Cardiac septum (tissue), 1 donor: ENCODE measurements around the gene FABP2. TPM values are rescaled to one million over a fixed set of nuclear protein-coding genes. Genes with fewer than 3 reads are reported as not detected.
A peak's percentile ranks its signal among the peaks of the same experiment; 100 is the strongest.
"Not testable (repeated sequence)": the region's sequence is repeated elsewhere in the genome, so short reads cannot be mapped to it uniquely, and the experiment has no call there.

Experiments used
- DNase-seq: peaks from one replicate; pipeline ENCODE4 v3.0.0-alpha.2; 2020; ENCODE audit warnings: low spot score
- intact Hi-C: fragments of 100-400 bp; cut with DNase I; formaldehyde crosslinking; loops from one replicate; pipeline ENCODE4 v1.14.0; 2022
- long read RNA-seq: library from polyadenylated mRNA; unstranded; transcript quantifications from one replicate; pipeline ENCODE4 v2.0.0, GENCODE V29; 2021
- total RNA-seq: library from RNA; stranded (reverse); fragmentation: NEBNext Ultra II Directional; extraction: Animal tissue kit (Norgen Biotek cat#: 25700); gene quantifications from one replicate; pipeline ENCODE4 v1.2.1, GENCODE V29; 2021
- donor health status: DM: no; HTN: no; CAD: no.

The FABP2 gene
- 0.57 TPM for total RNA-seq
- long read RNA-seq, partial matches to known transcripts = 0 of 1 reads
- long read RNA-seq, other reads (novel, unspliced or antisense) = 1 of 1 reads

DNA sequence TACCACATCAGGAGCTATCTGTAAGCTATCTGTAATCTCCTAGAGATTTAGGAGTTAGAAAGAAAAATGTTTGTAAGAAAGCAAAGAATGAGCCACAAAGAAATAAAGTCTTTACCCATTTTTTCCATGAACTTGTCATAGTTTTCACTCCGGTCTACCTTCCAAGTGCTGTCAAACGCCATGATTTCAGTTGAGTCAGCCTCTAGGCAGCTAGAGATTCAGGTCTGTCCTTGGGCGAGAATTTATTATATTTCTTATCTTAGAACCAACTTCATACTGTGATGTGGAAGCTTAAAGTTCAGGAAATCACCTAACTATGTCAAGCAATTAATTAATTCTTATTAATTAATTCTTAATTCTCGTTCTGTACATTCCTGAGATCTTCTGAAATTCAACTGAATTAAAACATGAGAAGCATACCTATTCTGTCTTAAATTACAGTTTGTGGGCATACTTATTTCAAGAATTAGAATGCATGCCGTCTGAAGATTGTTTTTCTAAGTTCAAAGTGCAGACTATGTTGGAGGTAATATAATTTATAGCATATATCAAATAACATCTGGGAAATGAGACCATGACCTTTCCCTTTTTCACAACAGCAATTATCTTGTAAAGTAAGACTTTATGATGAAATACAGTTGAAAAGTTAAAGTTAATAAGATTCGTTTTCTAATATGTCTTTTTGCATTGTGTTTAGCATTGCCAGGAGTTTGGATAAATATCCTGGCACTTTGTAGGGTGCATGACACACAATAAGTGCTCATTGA lies at the start of gene FABP2:
FABP2 (minus strand) TSS at position 218 of the 767 bp plus-strand sequence; CDS start at position 182, 36 bp downstream.
- DNase-seq = no peak
- intact Hi-C loops = no loop called here

DNA sequence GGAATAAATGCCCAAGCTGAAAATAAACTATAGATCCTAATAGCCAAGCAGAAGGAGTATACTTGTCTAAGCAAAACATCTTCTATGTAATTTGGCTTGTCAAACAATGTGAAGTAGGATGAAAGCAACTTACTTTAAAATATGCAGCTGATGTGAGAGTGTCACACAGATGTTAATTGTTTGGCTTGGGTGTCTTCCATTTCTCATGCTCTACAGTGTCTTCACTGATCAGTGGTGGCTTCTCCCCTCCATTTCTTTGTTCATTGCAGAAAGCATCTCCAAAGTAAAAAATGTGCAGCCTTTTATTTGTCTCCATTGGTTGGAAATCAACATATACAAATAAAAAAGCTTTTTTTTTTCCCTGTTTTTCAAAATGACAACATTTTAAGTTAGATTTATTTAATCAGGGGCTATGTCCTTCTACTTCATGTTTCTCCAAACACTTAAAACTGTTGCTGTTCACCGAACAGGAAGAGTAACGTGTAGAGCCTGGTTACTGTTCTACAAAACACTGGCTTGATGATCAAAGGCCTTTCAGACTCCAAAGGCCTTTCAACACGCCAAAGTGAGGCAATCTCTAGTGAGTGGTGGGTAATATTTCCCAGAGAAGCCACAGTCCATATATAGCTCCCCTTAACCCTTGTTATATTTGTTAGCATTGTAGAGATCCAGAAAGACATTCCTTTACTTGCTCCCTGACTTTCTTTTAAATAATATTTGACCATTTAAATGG lies 49.2 kb upstream of the FABP2 start:
- intact Hi-C loops, DNase-seq: not testable (repeated sequence)

DNA sequence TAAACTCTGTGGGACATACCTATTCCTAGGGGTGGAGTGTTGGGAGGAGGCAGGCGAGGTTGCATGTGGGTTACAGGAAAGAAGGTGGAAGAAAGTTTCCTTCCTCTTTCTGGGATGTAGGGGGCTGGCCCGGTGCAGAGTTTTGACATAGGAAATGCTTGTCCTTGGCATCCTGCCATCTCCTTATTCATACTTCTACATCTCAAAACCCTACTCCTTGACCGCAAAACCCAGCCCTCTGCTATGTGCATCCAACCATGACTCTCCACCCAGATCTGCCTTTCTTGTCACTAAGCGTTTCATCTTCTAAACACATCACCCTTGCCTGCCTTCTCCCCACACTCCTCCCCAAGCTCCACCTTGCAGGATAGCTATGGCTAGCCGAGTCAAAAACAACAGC lies 48.5 kb upstream of the FABP2 start:
- intact Hi-C loops = not testable (repeated sequence)
- DNase-seq = peak; percentile 81

DNA sequence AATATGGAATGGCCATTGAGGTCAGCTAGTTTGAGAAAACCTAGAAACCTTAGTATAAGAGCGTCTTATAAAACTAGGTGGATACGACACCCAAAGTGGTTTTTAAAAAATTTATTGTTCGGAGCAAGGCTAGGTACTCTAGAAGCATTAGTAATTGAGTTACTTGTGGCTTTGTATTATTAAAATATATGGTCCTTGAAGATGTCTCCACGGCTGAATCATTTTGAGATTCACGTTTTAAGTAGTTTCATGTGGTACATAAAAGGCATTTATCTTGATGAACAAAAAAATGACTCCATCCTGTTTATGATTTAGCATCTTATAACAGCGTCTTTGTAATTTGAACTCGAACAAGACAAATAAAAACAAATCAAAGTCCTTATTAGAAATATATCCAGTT lies 44.9 kb upstream of the FABP2 start:
- intact Hi-C loops, DNase-seq: not testable (repeated sequence)

DNA sequence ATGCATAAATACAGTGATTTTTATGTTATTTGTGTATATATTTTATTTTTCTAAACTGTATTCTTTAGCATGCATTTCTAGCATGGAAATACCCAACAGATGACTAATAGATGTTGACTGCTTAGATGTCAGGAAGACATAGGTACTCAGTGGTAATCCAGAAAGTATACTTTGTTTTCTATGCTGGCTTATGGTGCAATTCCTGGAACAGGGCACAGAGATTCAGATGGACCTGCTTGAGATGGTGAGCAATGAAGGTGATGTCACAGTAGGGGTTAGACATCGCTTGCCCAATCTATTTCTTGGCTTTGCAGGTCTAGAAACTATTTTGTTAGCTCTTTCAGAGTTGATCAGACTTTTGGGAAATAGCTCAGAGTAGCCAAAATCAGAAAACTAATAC lies 42.3 kb upstream of the FABP2 start:
- intact Hi-C loops, DNase-seq: not testable (repeated sequence)

DNA sequence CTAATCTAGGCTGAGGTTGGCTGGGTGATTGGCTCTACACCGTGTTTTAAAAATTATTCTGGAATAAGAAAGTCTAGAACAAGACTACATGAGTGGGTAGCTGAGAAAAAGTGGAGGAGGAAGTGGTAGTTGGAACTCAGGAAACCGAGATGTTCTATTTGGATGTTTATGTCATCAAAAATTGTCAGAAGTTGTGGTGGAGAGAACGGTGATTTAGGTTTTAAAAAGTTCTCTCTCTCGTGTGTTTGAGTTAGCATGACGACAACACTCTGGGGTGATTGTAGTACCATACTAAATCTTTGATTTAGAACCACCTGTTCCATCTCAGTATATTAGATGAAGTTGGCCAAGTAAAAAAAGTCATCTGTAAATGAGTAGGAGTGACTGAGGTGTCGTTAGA lies 41.4 kb upstream of the FABP2 start:
- DNase-seq, intact Hi-C loops: not testable (repeated sequence)

DNA sequence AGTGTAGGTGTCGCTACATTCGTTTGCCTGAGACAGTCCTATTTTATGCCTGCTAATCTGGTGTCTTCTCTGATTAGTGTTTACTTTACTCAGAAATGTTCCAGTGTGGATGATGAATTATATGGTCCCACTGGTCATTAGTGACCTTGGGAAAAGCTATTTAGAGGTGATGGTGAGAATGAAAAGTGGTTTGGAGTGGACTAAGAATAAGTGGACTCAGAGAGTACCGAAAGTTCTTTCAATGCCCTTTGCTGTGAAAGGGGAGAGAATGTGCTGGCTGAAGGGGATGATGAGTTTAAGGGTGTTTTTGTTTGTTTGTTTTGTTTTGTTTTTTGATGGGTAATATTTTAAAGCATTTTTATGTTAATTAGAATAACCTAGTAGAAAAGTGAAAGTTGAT lies 40.5 kb upstream of the FABP2 start:
- DNase-seq, intact Hi-C loops: not testable (repeated sequence)

DNA sequence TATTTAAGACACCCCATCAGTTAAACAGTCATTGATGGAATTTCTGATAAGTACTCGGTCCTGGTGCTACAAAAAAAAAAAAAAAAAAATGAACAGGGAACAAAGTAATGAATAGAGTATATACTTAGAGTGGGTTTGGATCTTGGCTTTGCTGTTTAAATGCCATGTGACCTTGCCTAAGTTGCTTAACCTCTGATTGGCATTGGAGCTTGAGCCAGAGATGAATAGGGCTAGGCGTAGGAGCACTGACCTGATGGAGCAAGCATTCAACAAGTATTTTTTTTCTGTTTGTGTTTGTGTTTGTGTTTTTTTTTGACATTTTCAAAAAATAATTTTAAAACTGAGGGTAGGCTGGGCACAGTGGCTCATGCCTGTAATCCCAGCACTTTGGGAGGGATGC lies 37.9 kb upstream of the FABP2 start:
- intact Hi-C loops, DNase-seq: not testable (repeated sequence)

DNA sequence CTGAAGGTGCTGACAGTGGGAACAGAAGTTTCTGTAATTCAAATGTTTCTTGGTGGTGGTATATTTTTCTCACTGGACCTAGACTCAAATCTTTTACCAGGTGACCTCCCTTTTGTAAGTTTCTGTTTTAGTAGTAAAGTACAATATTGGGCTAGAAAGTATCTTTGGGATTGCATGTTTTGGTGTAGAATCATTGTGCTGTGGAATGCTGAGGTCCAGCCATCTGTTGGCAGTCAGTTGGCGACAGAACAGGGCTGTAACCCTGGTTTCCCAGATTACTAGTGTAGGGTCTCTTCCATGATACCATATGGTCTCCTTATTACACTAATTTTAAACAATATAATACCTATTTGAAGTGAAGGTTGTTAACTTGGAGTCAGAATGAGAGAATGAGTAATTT lies 34.9 kb upstream of the FABP2 start:
- intact Hi-C loops, DNase-seq: not testable (repeated sequence)

DNA sequence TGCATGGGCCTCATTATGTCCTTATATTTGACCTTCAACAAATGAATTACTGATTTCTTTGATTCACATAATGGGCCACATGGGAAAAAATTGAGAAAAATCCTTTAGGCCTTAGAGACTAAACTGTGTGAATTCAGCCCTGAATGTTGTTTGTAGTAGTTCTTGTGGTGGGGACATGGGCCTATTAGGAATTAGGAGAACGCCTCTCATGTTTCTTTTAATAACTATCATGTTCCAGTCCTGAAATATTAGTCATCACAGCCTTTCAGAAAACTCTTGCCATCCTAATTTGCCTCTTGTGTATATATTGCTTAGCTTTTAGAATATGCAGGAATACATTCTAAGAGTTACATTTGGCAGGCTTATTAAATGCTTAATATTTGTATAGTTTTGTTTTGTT lies 34.1 kb upstream of the FABP2 start:
- DNase-seq, intact Hi-C loops: not testable (repeated sequence)

DNA sequence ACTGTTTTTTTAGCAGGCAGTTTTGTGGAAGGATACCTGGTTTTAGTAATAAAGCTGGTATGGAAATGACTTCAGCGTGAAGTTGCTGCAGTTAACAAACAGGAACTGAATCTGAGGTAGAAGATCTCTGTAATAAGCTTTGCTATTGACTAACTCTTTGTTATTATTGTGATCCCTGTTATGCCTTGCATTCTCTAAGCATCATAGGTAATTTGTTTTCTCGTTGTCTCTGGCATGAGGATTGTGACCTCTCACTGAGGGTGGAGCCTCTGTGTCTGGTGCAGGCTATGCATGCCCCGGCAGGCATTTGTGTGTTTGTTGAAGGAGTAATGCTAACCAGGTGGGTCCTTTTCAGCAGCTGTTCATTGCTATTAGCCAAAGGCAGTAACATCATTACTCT lies 31.4 kb upstream of the FABP2 start:
- intact Hi-C loops, DNase-seq: not testable (repeated sequence)

DNA sequence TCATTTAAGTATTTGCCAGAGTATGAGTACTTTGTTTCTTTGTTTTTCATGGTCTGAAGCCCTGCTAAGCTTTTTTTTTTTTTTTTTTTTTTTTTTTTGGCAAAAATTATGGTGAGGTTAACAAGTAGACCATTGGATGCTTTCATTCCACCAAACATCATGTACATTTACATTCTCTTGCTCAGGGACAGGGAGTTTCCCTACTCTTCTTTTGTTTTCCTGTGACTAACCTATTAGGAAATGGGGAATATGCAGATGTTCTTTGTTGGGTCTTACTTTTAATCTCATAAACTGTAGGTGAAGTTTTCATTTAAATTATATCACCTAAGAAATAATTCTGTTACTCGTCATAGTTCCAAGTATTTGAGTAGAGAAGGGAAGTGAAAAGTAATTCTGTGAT lies 26.2 kb upstream of the FABP2 start:
- intact Hi-C loops = not testable (repeated sequence)

DNA sequence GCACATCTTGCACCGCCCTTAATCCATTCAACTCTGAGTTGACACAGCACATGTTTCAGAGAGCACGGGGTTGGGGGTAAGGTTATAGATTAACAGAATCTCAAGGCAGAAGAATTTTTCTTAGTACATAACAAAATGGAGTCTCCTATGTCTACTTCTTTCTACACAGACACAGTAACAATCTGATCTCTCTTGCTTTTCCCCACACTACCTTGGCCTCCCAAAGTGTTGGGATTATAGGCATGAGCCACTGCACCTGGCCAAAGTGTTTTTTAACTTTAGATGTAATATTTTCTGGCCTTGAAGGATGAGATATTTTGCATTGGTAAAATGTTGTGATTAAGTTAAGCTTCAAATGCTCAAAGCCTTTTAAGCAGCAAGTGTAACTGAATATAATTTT lies 21.4 kb upstream of the FABP2 start:
- intact Hi-C loops, DNase-seq: not testable (repeated sequence)

More for the DNA sequence above, 26.2 kb upstream of the FABP2 start:
- DNase-seq = not testable (repeated sequence)

DNA sequence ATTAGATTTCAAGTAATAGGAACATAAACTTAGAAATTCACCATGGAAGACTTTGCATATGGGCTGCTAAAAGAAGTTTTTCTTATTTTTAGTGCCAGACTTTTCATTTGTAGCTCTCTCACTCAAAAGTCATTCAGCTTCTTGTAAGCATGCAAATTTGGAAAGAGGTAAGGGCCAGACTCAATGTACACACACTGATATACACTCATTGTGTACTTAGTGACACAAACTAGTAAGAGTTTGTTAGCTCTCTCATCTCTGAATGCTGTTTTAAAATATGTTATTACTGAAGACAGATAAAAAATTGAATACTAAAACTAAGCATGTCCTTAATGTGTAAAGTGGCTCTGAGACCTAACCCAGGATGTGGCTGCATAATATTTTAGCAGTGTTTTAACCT lies 18.0 kb upstream of the FABP2 start:
- DNase-seq, intact Hi-C loops: not testable (repeated sequence)

DNA sequence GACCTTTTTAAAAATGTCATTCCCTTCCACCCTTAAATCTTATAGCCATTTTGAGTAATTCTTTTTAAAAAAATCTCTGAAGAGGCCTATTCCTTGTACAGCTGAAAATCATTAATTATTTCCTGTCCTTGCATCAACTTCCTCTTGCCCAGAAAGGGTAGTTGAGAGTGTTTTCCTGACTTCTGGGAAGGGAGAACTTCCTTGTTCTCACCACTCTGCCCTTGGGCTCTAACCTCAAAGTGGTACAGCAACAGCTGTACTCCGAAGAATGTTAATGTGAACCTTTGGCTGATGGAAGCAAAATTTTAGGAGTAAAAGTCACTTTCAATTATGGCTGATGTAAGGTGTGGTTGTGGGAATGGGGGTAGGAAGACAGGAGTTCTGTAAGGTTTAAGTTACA lies 15.1 kb upstream of the FABP2 start:
- DNase-seq = no peak
- intact Hi-C loops = no loop called here

DNA sequence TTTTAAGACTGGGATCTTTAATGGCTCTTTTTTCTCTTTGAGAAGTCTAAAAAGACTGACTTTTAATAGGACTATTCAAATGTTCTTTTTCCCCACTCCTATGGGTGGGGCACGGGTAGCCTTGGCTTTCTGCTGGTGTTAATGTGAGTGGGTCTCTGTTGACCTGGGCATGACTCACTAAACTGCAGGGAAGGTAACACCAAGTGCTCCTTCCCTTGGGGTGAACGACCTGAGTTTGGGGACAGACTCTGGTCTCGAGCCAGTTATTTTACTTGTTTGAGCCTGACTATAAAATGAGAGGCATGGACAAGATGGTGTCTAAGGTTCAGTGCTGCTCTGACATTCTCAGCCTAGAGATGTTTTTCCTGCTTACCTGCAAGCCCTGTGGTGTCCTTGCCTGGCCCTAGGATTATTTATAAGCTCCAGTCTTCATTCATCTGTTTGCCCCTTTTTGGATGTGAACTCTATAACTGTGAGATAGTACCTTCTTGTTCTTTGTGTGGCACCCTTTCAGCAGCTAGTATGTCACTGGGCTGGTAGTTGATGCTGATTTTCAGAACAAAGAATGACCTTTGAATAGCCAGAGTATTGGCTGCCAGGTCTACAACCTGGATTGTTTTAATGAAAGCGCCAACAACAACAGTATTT lies 14.5 kb upstream of the FABP2 start:
- DNase-seq, intact Hi-C loops: not testable (repeated sequence)

DNA sequence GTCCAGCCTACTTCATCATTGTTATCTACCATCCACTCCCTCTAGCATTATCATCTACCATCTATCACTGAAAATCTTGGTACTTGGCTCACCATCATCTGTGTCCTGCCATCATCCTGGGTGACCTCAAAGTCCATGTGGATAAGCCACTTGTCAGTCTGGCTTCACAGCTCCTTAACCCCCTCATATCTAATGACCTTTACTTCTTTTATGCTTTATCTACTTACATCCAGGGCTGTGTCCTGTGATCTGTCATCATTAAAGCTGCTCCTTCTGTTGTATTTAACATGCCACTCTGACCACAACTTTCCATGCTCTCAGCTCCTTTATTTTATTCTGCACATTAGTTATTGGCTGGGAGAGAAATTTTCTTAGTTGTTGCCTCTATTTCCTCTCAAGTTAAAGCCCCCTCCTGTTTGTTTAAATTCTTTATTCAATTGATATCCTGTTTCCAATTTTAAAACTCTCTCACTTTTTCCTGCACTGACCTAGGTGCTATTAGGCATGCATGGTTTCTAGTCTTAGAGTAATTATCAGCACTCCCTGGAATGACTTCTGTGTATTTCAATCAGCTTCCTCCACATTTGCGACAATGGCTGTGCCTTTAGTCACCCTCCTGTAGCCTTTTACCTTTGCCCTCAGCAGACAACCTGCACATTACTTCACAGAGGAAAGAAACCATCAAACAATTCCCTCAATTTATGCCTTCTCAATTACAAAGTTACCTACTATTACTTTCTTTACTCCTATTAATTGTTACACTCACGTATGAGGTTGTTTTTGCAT lies 8.1 kb upstream of the FABP2 start:
- DNase-seq = no peak
- intact Hi-C loops = no loop called here

DNA sequence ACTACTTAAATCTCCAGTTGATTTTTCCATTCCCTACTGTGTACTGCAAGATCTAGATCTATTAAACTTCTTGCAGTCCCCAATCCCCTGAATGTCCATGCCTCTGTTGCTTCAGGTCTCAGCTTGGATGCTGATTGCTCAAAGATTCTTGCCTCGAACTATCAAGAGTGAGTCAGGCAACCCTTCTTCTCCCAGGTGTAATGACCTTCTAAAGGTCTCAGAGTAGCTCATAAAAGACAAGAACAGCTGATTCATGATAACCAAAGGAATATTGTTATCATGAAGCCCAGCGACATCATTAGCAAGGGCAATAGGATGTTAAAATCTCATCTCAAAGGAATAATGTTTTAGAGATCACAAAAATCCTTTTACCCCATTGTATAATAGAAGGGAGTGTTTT lies 6.8 kb upstream of the FABP2 start:
- DNase-seq = no peak
- intact Hi-C loops = no loop called here

DNA sequence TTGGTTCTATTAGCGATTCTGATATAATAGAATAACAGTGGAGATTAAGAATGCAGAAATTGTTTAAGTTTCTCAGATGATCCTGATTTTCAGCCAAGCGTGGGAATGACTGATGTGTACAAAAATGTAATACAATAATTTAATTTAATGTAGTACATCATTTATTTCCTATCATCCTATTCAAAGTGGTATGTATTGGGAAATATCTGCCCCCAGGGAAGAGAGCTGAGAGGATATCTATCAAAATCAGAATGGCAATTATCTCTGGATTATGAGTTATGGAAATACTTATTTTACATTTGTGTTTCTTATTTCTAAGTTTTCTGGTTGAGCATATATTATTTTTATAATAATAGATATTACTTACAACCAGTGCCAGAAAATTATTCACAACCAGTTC lies 3.9 kb downstream of the FABP2 start:
- DNase-seq = no peak
- intact Hi-C loops = loop anchor here (5.0 kb wide), 1 partner anchor 739 kb away; no protein-coding TSS in a partner anchor
